Stimulated activated CD8-positive, alpha-beta memory T cell treated with anti-CD3 and anti-CD28 coated beads, Interleukin-15, amount 100 ng/mL, for 48 hours (primary cell): ENCODE data around the gene CNTNAP2.
"Not testable (repeated sequence)": the region's sequence is repeated elsewhere in the genome, so short reads cannot be mapped to it uniquely, and the experiment has no call there.

Experiments used
- DNase-seq, 2 donors: peaks; one replicate each; pipeline ENCODE4 v3.0.0-alpha.2; 2020; ENCODE audit warnings: low read depth in 2 of 2

The CNTNAP2 gene

DNA sequence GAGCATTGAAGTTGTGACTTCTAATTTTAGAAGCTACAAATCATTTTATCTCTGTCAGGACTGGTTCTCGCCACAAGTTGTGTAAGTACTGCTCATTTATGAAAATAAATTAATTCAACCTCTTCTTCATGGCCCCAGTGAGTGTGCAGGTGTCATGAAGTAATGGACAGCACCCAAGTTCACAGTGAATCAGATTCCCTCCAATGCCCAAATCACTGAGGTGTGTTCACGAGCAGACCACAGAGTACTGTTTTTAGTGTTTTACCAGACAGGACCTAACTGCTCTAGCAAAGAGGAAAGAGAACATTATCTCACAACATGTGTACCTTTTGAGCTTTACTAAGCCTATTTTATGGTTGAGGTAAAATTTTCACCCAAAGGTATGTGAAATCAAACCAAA is 980.0 kb downstream of the CNTNAP2 start:
- no peak for DNase-seq

DNA sequence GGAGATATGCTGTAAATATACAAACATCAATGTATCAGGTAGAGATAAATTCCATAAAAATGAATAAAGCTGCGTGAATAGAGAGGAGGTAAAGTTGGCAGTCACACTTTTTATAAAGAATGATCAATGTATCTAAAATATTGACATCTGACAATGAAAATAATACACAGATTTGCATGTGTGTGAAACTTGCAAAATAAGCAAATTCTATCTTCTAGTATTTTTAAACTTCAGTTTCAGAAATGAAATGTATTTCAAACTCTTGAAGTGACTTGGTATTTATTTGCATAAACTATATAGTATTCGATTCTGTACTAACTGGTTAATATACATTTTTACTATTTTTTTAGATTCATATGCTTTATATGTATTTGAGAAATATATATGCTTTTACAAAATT is 986.6 kb downstream of the CNTNAP2 start:
- no peak for DNase-seq

DNA sequence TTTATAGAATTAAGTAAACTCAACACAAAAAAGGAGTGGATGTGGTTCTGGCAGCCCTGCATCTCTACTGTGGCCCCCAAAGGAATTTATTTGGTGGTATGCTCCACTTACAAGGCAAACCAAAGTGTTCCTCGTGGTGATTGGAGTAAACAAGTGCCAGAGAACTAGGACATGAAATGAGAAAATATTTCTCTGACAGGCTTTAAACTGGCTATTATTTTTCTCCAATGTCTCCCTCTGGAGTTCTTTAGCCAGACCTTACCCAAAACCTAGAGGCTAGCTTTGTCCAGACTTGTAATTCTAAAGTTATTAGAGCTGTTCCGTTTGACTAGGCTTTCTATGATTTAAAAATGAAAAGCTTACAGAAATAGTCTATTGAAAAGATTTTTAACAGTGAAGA is 990.1 kb downstream of the CNTNAP2 start:
- DNase-seq = no peak

DNA sequence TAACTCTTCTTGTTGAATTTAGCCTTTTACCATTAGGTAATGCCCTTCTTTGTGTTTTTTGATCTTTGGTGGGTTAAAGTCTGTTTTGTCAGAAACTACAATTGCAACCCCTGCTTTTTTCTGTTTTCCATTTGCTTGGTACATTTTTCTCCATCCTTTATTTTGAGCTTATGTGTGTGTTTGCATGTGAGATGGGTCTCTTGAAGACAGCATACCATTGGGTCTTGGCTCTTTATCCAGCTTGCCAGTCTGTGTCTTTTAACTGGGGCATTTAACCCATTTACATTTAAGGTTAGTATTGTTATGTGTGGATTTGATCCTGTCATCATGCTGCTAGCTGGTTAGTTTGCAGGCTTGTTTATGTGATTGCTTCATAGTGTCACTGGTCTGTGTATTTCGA is 997.9 kb downstream of the CNTNAP2 start:
- not testable (repeated sequence) for DNase-seq

DNA sequence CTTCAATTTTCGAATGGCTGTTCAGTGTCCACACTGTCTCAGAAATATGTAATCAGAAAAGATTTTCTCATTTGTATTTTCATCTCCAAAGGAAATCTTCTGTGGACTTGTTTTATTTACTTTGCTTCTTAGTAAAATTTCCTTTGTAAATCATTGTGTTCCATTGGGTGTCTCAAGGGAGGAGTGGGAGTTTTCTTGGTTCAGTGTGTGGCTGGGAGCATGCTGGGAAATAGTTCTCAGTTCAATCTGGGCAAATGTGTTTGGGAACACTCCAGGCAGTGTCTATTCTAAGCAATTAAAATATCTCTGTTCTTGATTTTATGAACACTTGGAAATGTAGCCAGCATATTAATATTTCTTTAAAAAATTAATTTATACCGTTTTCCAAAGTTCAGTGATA is 1019.8 kb downstream of the CNTNAP2 start:
- DNase-seq = no peak

DNA sequence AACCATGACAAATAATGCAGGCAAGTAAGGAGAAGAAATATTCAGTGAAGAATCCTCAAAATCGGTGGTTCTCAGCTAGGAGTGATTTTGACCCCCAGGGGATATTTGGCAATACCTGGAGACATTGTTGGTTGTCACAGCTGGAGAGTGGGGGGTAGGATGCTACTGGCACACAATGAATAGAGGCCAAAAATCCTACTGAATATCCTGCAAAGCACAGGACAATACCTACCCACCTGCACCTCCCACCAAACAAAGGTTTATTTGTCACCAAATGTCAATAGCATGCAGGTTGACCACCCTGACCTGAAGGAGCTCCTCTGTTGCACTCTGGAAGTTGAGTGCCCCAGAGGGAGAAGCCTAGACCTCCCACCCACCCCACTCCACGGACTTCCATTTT is 1028.6 kb downstream of the CNTNAP2 start:
- DNase-seq = no peak

DNA sequence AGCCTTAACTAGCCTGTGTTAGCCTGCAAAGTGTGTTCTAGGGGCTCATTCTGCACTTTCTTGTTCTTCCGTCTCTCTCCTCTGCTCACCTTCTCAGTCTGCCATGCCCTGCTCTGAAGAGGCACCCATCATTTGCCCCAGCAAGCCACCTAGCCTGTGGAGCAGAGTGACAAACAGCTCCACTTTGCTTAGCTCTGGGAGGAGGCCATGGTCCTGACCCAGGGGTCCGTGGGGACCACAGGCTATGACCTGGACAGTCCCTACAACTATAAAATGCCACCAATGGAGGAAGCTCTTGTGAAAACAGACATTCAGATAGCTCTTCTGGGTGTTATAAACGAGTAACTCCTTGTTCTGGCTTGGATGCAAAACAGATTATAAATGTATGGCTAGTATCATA is 1029.6 kb downstream of the CNTNAP2 start:
- DNase-seq = no peak

DNA sequence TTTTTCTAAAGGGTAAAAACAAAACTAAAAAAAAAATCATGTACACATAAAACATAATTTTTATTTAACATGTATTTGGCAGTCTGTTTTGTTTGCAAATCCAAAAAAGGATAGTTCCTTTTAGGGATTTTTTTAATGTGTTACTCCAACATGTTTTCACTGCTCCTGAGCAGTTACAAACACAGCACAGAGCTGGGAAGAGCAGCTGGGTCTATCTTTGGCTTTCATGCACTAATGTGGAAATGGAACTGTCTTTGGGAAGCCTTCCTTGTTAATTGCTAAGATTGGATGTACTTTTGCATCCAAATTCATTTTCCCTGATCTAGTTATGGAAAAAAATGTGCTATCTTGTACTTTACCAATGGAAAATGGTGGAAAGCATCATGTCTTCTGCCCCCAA is 1035.1 kb downstream of the CNTNAP2 start:
- no peak for DNase-seq

DNA sequence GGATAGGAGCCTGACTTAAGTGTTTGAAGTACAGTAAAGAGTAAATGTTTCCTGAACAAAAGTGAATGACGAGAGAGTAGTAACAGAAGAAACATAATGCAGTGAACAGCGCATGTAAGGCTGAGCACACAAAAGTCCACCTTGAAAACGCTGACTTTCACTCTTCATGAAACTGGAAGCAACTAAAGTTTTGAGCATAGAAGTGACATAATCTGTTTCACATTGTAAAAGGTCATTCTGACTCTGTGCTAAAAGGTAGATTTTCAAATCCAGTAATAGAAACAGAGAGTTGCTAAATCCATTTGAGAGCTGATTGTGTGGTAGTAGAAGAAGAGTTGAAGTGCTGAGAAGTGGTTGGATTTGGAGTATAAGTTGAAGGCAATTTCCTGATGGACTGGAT is 1037.0 kb downstream of the CNTNAP2 start:
- no peak for DNase-seq

DNA sequence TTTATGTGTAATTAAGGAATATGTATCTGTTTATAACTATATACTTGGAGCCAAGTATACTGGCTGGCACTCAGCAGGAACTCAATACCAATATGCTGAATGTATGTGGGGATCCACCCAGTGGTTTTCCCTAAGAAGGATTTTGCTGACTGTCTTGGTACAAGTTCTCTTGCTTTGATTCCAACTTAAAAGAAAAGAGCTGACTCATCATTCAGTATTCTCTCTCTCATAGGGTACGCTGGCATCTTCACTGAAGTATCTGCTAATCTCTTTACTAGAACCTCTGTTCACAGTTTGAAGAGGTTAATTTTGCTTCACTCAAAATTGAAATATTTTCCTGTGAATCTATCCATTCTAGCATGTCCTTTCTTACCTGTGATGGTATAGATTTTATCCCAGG is 1044.8 kb downstream of the CNTNAP2 start:
- no peak for DNase-seq

DNA sequence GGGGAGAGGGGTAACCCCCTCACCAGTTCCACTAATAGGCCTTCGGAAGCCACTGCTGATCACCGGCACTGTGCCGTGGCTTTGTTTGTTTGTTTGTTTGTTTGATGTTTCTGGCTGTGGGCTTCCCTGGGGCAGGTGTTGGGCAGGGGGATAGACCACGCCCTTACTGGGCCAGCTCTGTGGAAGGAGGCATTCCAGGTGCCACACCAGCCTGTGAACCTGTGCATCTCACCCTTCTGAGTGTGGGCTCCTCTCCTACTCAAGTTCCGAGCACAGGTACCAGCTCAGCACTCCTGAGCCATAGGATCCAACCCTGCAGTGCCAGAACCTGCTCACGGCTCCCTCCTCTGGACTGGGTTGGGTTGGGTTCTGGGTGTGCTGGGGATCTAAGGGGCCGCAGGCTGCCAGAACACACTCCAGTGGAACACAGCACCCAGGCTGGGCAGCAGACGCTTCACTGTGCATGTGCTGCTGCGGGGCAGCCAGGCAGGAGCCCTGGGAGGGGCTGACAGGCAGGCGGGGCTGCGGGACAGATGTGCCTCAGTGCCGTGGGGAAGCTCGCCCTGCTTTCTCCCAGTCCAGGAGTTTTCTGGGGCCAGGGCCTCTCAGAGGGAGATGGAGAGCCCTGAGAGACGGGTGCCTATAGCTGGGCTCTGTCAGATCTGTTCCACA is 1053.9 kb downstream of the CNTNAP2 start:
- no peak for DNase-seq

DNA sequence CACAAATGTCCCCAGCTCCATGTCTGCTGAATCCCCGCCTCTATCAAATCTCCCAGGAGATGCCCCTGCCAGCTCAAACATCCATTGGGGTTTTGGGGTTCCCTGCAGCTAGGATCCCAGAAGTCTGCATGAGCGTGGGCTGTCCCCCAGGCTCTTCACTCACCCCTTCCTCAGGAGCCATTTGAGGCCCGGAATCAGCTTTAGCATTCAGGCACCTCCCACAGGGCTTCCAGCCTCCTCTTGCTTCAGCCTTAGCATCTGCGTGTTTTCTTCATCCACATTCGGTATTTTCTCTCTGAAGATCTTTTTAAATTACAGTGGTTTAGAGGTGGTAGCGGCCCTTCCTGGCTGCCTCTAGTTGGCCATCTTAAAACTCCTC is 1054.4 kb downstream of the CNTNAP2 start:
- no peak for DNase-seq

DNA sequence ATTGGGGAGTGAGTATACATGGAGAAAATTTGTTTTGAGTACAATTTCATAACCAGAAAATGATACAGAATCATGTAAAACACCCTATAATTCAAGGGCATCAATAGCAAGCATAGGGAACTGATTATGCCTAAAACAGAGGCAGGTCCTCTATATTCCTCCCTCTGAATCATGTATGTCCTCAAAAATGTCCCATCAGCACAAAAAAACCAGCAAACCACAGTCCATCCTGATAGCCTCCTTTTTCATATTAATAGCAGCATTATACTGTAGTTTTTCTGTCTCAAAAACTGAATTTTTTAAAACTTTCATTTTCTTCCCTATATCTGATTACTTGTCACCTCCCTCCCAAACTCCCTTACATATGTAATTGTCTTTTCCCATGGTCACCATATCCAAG is 1057.3 kb downstream of the CNTNAP2 start:
- no peak for DNase-seq

DNA sequence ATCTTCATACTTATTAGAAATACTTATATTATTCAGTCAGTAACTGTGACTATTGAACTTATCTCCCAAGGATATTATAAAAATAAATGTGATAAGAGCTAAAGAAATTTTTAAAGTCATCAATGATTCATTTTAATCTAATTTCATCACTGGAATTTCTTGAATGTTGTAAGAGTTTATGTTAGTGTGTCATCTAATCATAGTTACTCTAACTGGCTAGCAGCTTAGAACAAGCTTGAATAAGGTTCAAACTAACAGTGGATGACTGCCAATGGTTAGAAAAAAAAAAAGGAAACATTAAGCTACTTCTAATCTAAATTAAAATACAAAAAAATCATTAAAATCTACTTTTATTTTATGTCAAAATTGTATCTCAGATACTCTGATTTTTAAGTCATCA is 1066.3 kb downstream of the CNTNAP2 start:
- no peak for DNase-seq

DNA sequence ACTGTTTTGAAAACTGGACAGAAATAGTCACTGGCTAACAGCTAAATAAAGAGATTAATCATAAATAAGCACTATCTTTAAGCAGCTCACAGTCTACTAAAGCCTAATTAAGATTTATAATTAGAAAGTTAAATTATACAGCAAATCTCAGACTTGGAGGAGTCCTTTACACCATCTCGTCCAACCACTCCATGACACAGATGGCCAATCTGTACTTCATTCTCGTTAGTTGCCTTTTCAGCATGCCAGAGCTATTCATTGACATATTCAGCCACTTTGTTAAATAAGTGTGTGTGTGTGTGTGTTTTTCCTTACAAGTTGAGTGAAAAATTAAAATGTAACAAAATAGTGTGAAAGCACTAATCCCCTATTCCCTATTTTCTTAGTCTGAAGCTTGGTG is 1066.7 kb downstream of the CNTNAP2 start:
- DNase-seq = no peak

DNA sequence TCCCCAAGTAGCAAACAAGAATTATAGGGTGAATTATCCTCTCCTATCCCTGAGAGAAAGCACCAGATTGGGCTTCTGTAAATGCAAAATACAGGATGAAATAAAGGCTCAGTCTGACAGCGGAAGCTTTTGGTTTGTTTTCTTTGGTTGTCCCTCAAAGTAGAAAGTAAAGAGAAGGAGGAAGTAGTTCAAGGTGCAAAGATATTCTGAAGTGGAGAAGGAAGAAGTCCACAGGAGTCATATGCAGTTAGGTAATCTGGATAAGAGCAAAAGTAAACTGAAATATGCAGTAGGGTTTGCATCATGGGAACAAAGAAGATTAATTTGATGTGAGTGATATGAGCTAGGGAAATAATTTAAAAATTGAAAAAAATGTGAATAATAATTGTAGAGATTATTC is 1071.9 kb downstream of the CNTNAP2 start:
- DNase-seq = no peak

DNA sequence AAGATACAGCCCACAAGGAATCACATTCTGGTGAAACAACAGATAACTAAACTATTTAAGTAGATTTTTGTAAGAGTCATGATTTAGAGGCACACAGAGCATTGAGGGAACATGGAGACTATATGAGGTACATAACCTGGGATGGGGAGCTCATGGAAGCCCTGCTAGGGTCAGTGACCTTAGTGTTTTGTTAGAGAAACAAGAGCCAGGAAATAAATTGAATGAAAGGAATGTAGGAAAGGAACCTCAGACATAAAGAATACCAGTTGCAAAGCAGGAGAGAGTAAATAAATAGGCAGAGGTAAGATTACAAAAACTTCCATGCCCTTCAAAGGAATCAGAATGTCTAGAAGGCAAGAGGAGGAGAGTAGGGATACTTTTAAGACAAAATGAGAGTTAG is 1076.9 kb downstream of the CNTNAP2 start:
- DNase-seq = no peak

DNA sequence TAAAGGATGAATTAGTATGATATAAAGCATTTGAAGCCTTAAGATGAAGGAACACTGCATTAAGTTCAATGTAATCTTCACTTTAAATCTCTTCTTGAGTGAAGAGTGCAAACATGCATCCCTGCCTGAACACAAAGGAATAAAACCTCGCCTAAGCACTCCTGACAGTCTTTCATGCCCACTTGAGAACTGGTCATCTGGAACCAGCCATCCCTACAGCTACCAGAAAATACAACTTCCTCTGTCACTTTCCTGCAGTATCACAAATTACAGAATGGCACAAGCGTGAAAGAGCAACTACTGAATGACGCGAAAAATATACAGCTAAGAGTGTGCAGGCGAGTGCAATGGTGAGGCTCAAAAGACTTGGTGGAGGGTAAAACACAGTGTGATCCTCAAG is 1079.9 kb downstream of the CNTNAP2 start:
- no peak for DNase-seq

DNA sequence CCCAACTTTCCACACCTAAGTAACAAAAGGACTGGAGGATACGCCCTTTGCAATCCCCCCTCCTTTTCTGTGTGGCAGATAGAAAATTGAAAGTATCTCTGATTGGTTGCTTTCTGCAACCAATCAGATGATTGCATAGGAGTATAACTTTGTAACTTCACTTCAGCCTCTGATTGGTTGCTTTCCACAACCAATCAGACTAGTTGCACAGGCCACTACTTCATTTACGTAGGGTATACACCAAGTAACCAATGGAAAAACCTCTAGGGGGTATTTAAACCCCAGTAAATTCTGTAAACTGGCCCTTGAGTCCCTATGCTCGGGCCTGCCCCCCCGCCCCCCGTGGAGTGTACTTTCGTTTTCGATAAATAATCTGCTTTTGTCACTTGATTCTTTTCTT is 1080.4 kb downstream of the CNTNAP2 start:
- DNase-seq = no peak

DNA sequence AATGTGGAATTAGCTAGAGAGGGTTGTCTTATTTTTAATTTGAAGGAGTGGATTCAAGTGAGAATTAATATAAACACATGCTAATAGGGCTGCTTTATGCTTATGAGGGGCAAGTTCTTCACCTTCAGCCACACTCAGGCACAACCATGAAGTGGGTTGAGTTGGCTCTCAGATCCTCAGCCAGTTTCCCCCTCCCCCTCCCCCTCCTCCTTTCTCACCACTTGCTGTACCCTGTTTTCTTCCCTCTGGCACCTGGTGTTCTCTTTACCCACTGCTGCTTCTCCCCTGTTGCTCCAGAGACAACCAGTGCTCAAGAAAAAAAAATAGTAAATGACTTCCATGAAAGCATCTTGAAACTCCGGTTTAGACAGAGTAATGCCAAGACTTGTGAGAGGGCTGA is 1083.3 kb downstream of the CNTNAP2 start:
- DNase-seq = no peak

DNA sequence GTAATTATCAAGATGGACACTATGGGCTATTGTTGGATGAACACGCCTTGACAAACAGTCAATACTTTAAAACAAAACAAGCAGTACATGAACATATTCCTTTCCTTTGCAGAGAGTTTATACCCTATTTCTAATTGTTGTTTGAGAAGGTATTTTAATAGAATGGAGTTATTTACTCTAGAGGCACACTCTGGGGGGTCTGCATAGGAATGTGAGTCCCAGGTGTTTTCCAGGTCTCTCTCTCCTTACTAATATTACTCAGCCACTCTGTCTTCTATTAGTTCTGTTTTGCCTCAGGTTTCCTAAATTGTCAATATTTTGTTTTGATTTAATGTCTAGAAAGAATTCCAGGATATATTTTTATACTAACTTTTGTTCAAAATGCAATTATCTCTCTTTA is 1091.4 kb downstream of the CNTNAP2 start:
- no peak for DNase-seq

DNA sequence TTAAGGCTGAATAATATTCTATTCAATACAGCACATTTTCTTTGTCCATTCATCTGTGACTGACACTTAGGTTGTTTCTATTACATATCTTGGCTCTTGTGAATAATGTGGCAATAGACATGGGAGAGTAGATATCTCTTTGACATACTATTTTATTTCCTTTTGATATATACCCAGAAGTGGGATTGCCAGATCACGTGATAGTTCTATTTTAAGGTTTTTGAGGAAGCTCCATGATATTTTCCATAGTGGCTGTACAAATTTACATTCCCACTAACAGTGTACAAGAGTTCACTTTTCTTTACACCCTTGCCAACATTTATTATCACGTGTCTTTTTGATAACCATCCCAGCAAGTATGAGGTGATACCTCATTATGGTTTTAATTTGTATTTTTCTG is 1114.7 kb downstream of the CNTNAP2 start:
- DNase-seq = no peak

DNA sequence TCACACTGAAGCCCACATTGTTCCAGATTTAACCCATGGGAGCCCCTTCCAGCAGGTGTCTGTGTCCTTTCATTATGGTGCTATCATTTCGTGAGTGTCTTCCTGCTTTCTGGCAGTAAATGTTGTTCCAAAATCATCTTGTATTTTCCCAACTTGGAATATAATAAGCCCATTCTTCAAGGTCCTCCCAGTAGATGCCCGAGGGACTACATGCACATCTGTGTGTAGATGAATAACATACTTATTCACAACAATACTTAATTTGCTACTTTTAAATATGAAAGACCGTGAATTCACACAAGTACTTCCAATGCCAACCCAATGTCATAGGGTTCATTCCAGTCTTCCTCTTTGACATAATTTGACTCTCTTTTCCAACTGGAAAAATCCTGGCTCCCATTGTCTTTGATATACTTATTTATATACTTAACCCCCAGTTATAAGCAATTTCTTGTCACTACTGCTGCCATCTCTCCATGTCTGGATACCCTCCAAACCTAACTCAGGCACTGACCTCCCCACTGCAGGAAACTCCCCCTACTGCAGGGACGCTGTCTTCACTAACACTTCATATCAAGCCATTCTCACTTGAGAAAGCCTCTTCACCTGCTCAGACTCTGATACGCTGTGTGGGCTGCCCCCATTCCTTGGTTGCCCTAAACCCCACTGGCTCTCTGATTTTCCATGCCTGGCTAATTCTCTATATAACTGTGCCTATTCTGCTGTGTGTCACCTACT is 1119.2 kb downstream of the CNTNAP2 start:
- DNase-seq = no peak

DNA sequence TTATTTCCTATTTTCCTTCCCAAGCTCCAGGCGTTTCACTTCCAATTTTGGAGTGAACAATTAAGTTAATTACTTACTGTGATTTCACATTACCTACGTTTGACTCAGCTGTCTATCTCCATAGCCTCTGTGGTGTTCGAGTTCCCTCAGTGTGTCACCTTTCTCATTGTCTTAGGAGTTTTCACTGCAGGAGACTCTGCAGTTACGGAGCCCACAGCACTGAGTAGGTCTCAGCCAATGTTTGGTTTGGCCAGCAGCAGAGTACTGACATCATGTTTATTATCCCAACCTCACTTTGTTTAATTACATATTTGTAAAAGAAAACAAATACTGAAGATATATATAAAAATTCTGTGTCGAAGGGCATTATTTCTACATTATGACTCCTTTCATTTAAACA is 1123.9 kb downstream of the CNTNAP2 start:
- DNase-seq = no peak
